GM12873 (cell line): Measurements from ENCODE around the gene GPC6.

Source experiments
- CTCF ChIP-seq: IDR thresholded peaks from 2 replicates; pipeline ENCODE4 v1.5.1; 2012; ENCODE audit warnings: low read depth, mild to moderate bottlenecking, moderate library complexity, low read length, control low read depth; ENCODE audit not compliant: insufficient read depth; ENCODE audit errors: missing control alignments

The GPC6 gene

GRCh38 chr13:94031609-94032008, 805.0 kb downstream of the GPC6 start:
- no peak for TF ChIP-seq CTCF

DNA sequence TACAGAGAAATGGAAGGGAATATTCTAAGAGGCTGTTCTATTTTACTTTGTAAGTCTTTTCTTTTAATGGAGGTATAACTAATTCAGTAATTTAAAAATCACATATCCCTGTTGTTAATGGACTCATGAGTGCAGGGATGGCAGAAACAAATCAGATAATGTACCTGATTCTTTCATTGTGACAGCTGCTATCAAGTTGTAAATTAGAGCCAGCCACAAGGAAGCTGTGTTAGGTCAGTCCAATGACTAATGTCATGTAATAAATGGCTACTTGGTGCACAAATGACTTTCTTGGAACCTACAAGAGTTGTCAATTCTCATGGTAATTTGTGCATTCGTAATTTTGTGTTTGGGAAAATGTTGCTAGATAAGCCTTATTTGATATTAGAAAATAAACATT, 806.5 kb downstream of the GPC6 start:
- no peak for TF ChIP-seq CTCF

GRCh38 chr13:94033830-94034642, 807.4 kb downstream of the GPC6 start:
- no peak for TF ChIP-seq CTCF

- TF ChIP-seq CTCF = no peak
These were observed 823.4 kb downstream of the GPC6 start for GRCh38 chr13:94050039-94050438.

- TF ChIP-seq CTCF = no peak
These were observed 824.1 kb downstream of the GPC6 start for GRCh38 chr13:94050686-94051085.

GRCh38 chr13:94053986-94054593, 827.5 kb downstream of the GPC6 start:
- no peak for TF ChIP-seq CTCF

DNA sequence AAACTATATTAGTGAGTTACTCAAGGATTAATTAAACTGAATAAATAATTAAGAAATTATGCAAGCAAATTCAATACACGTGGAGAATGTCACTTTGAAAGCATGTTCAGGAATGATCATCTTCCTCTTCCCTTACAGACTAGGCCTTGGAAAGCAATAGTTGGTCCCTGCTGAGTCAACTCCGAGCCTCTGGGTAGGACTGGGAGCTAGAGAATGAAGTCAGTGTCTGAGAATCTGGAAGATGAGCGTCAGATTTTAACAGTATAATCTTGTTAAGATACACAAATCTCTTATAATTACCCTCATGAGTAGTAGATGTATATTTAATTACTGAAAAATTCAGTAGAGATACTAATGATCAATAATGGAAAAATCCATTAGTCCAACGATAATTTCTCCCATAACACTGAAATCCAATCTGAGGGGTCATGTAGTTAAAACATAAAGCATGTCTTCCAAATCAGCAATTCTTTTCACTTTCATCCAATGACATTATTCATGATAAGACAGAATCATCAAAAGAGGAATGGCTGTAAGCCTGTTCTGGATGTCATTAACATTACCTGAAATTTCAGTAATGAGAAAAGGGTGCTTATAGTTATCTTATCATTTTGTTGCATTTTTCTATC, 829.9 kb downstream of the GPC6 start:
- TF ChIP-seq CTCF = no peak
